ENCODE measurements around the gene DACH1. TPM values are rescaled to one million over a fixed set of nuclear protein-coding genes. Genes with fewer than 3 reads are reported as not detected.

The DACH1 gene
- total and polyA plus RNA-seq, 4 donors = 0.32 to 5.4 (median 0.50) TPM; not detected in 1

DNA sequence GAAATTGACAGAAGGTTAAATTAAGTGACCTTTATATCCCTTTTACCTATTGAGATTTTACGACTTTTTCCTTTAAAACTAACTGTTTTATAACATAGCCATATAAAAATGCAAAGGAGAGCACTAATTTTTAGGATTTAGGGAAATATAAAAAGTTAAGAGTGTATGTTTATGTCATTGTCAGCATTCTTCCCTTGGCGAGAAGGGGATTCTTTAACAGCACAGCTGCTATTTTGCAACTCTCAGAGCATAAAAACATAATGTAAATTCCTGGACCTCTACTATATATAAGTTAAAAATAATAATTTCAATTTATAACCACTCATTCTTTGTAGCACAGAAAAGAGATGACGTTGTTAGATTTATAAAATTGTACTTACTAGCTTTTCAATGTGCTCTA is 363.2 kb downstream of the DACH1 start:
- Histone ChIP-seq H3K4me3 (ENCODE audit: low read length in 2 of 2) (no peak overlapping the region), H3K4me1 (ENCODE audit: control insufficient read depth in 1 of 2, insufficient read depth in 2 of 2, low read length in 2 of 2) (no peaks in the 10 kb centered on the region), H3K27ac (ENCODE audit: low read depth in 1 of 2, low read length in 2 of 2) (no peak overlapping the region), H3K9me3 (ENCODE audit: control insufficient read depth, low read length) (no peaks in the 10 kb centered on the region), H3K27me3 (ENCODE audit: control insufficient read depth in 1 of 2, insufficient read depth in 2 of 2, low read length in 1 of 2) (no peaks in the 10 kb centered on the region), H3K36me3 (ENCODE audit: control insufficient read depth in 1 of 2, insufficient read depth in 2 of 2, low read length in 1 of 2) (no peaks in the 10 kb centered on the region)
- ATAC-seq (ENCODE audit: low FRiP score) (no peak), DNase-seq (no peak)
- WGBS, 2 donors = 42 to 57% methylated on average over 3 of the region's 3 CpGs
- intact Hi-C loops (cut with DNase I) = no loop called here

DNA sequence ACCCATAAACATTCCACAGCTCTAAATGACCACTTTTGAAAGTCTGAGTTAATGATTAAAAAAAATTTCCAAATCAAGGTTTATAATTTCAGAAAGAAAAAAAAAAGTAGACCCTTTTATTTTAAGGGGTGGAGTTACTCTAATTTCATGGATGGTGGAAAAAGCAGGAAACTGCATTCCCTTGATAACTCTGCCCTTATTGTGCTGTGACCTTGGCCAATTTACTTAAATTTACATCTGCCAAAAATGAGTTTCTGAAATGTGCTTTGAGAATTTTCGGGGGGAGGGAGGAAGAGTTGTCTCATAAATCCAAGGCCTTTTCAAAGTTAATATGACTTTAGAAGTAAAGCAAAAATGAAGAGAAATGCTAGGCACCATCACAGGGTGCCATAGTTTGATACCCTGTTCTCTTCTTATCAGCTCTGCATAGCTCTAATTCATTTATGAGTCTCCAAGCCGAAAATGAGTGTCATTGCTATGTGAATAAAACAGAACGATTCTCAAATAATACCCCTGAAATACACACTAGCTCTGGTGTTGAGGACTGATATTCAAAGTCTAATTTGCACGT is 367.0 kb downstream of the DACH1 start:
- intact Hi-C loops (cut with DNase I) = no loop called here
- ATAC-seq (ENCODE audit: low FRiP score) (no peak), DNase-seq (no peak)
- no peaks in the 10 kb centered on the region for H3K9me3 ChIP-seq (ENCODE audit: control insufficient read depth, low read length)
- no peaks in the 10 kb centered on the region for H3K27me3 ChIP-seq (ENCODE audit: control insufficient read depth in 1 of 2, insufficient read depth in 2 of 2, low read length in 1 of 2)
- H3K4me1 ChIP-seq (ENCODE audit: control insufficient read depth in 1 of 2, insufficient read depth in 2 of 2, low read length in 2 of 2) = no peaks in the 10 kb centered on the region
- 73 to 76% methylated on average over 4 of the region's 4 CpGs for WGBS, 2 donors
- no peak overlapping the region for H3K27ac ChIP-seq (ENCODE audit: low read depth in 1 of 2, low read length in 2 of 2)
- no peaks in the 10 kb centered on the region for H3K36me3 ChIP-seq (ENCODE audit: control insufficient read depth in 1 of 2, insufficient read depth in 2 of 2, low read length in 1 of 2)
- H3K4me3 ChIP-seq (ENCODE audit: low read length in 2 of 2) = no peak overlapping the region

DNA sequence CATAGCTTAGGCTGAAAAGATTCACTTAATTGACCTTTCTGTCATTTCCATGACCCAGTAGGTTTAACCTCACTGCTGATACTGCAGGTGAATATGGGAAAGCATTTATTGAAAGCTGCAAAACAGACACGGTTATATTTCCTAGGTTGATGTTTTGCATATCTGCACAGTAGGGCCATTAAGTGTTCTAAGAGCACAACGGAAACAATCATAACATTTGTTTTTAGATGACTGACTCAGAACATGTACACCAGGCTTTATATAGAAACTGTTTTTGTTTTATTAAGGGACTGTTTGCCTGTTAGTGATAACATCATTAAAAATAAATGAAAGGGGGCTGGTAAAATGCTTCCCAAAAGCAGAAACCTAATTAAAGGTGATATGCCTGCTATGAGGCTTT is 367.8 kb downstream of the DACH1 start:
- Histone ChIP-seq H3K36me3 (ENCODE audit: control insufficient read depth in 1 of 2, insufficient read depth in 2 of 2, low read length in 1 of 2) (no peaks in the 10 kb centered on the region), H3K4me3 (ENCODE audit: low read length in 2 of 2) (no peak overlapping the region), H3K27me3 (ENCODE audit: control insufficient read depth in 1 of 2, insufficient read depth in 2 of 2, low read length in 1 of 2) (no peaks in the 10 kb centered on the region), H3K9me3 (ENCODE audit: control insufficient read depth, low read length) (no peaks in the 10 kb centered on the region), H3K4me1 (ENCODE audit: control insufficient read depth in 1 of 2, insufficient read depth in 2 of 2, low read length in 2 of 2) (no peaks in the 10 kb centered on the region), H3K27ac (ENCODE audit: low read depth in 1 of 2, low read length in 2 of 2) (no peak overlapping the region)
- intact Hi-C loops (cut with DNase I) = no loop called here
- no peak for ATAC-seq (ENCODE audit: low FRiP score)
- no peak for DNase-seq
- 30 to 40% methylated on average over 2 of the region's 2 CpGs for WGBS, 2 donors

DNA sequence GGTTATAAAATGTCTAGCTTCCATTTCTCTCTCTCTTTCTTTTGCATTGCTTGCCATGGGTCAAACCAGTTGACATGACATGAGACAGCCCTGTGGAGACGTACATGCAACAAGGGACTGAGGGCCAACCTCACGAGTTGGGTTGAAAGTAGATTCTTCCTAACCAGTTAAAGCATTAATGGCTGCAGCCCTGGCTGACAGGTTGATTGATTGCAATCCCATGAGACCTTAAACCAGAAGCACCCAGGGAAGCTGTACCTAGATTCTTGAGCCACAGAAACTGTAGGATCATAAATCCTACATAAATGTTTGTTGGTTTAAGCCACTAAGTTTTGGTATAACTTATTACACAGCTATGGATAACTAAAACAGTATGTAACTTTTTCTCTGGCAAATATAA is 373.8 kb downstream of the DACH1 start:
- intact Hi-C loops (cut with DNase I) = no loop called here

DNA sequence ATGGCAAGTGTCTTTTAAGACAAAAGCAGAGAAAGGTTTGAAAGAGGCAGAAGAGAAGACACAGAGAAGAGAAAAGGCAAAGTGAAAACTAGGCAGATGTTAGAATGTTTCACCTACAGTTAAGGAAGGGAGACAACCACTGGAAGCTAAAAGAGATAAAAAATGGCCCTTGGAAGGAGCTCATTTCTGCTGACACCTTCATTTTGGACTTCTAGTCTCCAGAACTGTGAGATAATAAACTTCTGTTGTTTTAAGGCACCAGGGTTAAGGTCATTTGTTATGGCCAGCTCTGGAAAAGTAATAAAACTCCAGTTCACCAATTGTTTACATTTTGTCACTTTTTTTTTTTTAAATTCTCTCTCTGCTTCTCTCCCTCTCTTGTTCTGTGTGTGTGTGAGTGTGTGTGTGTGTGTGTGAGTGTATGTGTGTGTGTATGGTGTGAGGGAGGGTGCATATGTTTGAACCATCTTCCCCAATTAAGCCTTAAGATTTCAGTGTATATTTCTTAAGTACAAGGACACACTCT is 374.6 kb downstream of the DACH1 start:
- Histone ChIP-seq H3K4me3 (ENCODE audit: low read length in 2 of 2) (no peak overlapping the region), H3K27ac (ENCODE audit: low read depth in 1 of 2, low read length in 2 of 2) (no peak overlapping the region), H3K27me3 (ENCODE audit: control insufficient read depth in 1 of 2, insufficient read depth in 2 of 2, low read length in 1 of 2) (no peaks in the 10 kb centered on the region), H3K36me3 (ENCODE audit: control insufficient read depth in 1 of 2, insufficient read depth in 2 of 2, low read length in 1 of 2) (no peaks in the 10 kb centered on the region), H3K4me1 (ENCODE audit: control insufficient read depth in 1 of 2, insufficient read depth in 2 of 2, low read length in 2 of 2) (no peaks in the 10 kb centered on the region), H3K9me3 (ENCODE audit: control insufficient read depth, low read length) (no peaks in the 10 kb centered on the region)
- ATAC-seq (ENCODE audit: low FRiP score) (no peak), DNase-seq (no peak)
- intact Hi-C loops (cut with DNase I) = no loop called here

More for the DNA sequence above, 373.8 kb downstream of the DACH1 start:
- no peaks in the 10 kb centered on the region for H3K4me1 ChIP-seq (ENCODE audit: control insufficient read depth in 1 of 2, insufficient read depth in 2 of 2, low read length in 2 of 2)
- ATAC-seq (ENCODE audit: low FRiP score) (no peak), DNase-seq (no peak)
- H3K4me3 ChIP-seq (ENCODE audit: low read length in 2 of 2) = no peak overlapping the region
- 30 to 32% methylated on average over 2 of the region's 2 CpGs for WGBS, 2 donors
- H3K36me3 ChIP-seq (ENCODE audit: control insufficient read depth in 1 of 2, insufficient read depth in 2 of 2, low read length in 1 of 2) = no peaks in the 10 kb centered on the region
- no peaks in the 10 kb centered on the region for H3K9me3 ChIP-seq (ENCODE audit: control insufficient read depth, low read length)
- H3K27me3 ChIP-seq (ENCODE audit: control insufficient read depth in 1 of 2, insufficient read depth in 2 of 2, low read length in 1 of 2) = no peaks in the 10 kb centered on the region
- H3K27ac ChIP-seq (ENCODE audit: low read depth in 1 of 2, low read length in 2 of 2) = no peak overlapping the region

DNA sequence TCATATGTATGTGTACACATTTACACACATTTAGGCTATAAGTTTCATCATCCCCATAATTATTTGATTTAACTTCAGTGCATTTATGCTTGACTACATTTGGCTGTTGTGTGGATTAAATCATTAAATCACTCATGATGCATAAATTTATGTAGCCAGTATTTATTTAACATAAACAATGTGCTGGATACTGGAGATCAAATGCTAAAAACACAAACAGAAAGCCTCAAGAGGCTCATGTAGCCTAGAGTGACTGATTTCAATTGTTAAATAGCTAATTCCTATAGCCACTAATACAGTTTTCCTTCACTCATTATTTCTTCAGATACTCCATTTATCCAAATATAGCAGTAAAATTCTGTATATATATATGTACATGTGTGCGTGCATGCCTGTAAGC is 376.0 kb downstream of the DACH1 start:
- Histone ChIP-seq H3K4me1 (ENCODE audit: control insufficient read depth in 1 of 2, insufficient read depth in 2 of 2, low read length in 2 of 2) (no peaks in the 10 kb centered on the region), H3K4me3 (ENCODE audit: low read length in 2 of 2) (no peak overlapping the region), H3K36me3 (ENCODE audit: control insufficient read depth in 1 of 2, insufficient read depth in 2 of 2, low read length in 1 of 2) (no peaks in the 10 kb centered on the region), H3K9me3 (ENCODE audit: control insufficient read depth, low read length) (no peaks in the 10 kb centered on the region), H3K27ac (ENCODE audit: low read depth in 1 of 2, low read length in 2 of 2) (no peak overlapping the region), H3K27me3 (ENCODE audit: control insufficient read depth in 1 of 2, insufficient read depth in 2 of 2, low read length in 1 of 2) (no peaks in the 10 kb centered on the region)
- intact Hi-C loops (cut with DNase I) = no loop called here
- ATAC-seq (ENCODE audit: low FRiP score) (no peak), DNase-seq (no peak)
- WGBS, 2 donors = 90 to 92% methylated on average over 1 of the region's 1 CpG

DNA sequence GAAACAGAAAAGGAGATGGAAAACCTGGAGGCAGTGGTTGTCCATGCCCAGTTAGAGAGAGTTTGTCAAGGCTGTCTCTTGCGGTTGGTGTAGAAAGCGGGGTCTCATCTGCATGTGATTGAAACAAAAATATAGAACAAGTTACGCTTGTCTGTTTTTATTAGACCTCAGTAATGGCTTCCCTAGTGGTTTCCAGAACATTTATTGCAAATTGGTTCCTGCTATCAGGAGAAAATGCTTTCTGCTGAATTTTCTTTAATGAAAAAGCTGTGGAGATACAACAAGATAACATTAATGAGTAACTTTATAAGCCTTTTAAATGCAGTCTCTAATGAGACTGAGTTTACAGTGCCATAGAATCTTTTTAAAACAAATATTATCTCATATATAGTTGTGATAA is 378.0 kb downstream of the DACH1 start:
- DNase-seq = no peak
- no peak for ATAC-seq (ENCODE audit: low FRiP score)
- intact Hi-C loops (cut with DNase I) = no loop called here
- H3K36me3 ChIP-seq (ENCODE audit: control insufficient read depth in 1 of 2, insufficient read depth in 2 of 2, low read length in 1 of 2) = no peaks in the 10 kb centered on the region
- H3K27ac ChIP-seq (ENCODE audit: low read depth in 1 of 2, low read length in 2 of 2) = no peak overlapping the region
- H3K4me3 ChIP-seq (ENCODE audit: low read length in 2 of 2) = no peak overlapping the region
- no peaks in the 10 kb centered on the region for H3K9me3 ChIP-seq (ENCODE audit: control insufficient read depth, low read length)
- H3K4me1 ChIP-seq (ENCODE audit: control insufficient read depth in 1 of 2, insufficient read depth in 2 of 2, low read length in 2 of 2) = no peaks in the 10 kb centered on the region
- H3K27me3 ChIP-seq (ENCODE audit: control insufficient read depth in 1 of 2, insufficient read depth in 2 of 2, low read length in 1 of 2) = no peaks in the 10 kb centered on the region
- 88 to 93% methylated on average over 3 of the region's 3 CpGs for WGBS, 2 donors

DNA sequence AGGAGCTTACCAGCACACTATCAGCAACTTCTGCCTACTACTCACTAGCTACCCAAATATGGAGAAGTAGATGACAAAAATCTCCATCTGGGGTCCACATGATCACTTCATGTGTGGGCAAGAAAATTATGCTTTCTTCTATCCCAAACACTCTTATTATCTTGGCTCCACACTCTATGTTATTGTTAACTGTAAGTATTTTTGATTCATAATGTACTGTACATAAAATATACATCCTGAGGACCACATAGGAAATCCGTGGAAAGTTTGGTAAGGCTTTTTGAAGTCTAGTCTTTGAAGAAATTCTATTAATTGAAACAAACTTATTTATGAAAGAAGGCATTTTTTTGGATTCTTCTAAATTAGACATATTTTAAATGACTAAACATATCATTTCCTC is 378.8 kb downstream of the DACH1 start:
- DNase-seq = no peak
- WGBS, 2 donors = 41 to 44% methylated on average over 1 of the region's 1 CpG
- no peaks in the 10 kb centered on the region for H3K27me3 ChIP-seq (ENCODE audit: control insufficient read depth in 1 of 2, insufficient read depth in 2 of 2, low read length in 1 of 2)
- H3K4me1 ChIP-seq (ENCODE audit: control insufficient read depth in 1 of 2, insufficient read depth in 2 of 2, low read length in 2 of 2) = no peaks in the 10 kb centered on the region
- no peak overlapping the region for H3K4me3 ChIP-seq (ENCODE audit: low read length in 2 of 2)
- no peak overlapping the region for H3K27ac ChIP-seq (ENCODE audit: low read depth in 1 of 2, low read length in 2 of 2)
- no peak for ATAC-seq (ENCODE audit: low FRiP score)
- intact Hi-C loops (cut with DNase I) = no loop called here
- no peaks in the 10 kb centered on the region for H3K36me3 ChIP-seq (ENCODE audit: control insufficient read depth in 1 of 2, insufficient read depth in 2 of 2, low read length in 1 of 2)
- no peaks in the 10 kb centered on the region for H3K9me3 ChIP-seq (ENCODE audit: control insufficient read depth, low read length)

DNA sequence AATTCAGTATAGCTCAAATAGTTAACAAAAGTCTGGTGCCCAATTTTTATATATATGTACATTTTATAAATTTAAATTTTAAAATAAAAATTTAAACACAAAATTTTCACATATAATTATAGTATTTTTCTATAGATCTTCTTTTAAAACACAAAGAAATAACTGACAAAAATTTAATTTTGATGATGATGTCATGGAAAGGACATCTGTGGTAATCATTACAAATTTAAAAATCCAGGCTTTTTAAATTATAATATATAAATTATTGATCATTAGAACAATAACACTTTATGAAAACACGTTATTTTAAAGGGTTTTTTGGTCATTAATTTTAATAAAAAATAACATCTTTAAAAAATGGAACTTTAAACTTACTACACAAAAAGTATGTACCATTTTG is 381.1 kb downstream of the DACH1 start:
- Histone ChIP-seq H3K9me3 (ENCODE audit: control insufficient read depth, low read length) (no peaks in the 10 kb centered on the region), H3K27me3 (ENCODE audit: control insufficient read depth in 1 of 2, insufficient read depth in 2 of 2, low read length in 1 of 2) (no peaks in the 10 kb centered on the region), H3K4me1 (ENCODE audit: control insufficient read depth in 1 of 2, insufficient read depth in 2 of 2, low read length in 2 of 2) (no peaks in the 10 kb centered on the region), H3K36me3 (ENCODE audit: control insufficient read depth in 1 of 2, insufficient read depth in 2 of 2, low read length in 1 of 2) (no peaks in the 10 kb centered on the region), H3K27ac (ENCODE audit: low read depth in 1 of 2, low read length in 2 of 2) (no peak overlapping the region), H3K4me3 (ENCODE audit: low read length in 2 of 2) (no peak overlapping the region)
- WGBS, 2 donors = 68 to 73% methylated on average over 1 of the region's 1 CpG
- intact Hi-C loops (cut with DNase I) = no loop called here
- ATAC-seq (ENCODE audit: low FRiP score) (no peak), DNase-seq (no peak)

Measured in aorta (tissue), 5 donors.